HG03439 (cell line): ENCODE measurements around the gene SGSM2.

Source experiments
- ATAC-seq: cut with Tn5 transposase; IDR thresholded peaks from one replicate; pipeline ENCODE4 v1.9.1; 2021; ENCODE audit warnings: mild to moderate bottlenecking, moderate library complexity; ENCODE audit not compliant: unreplicated experiment

SGSM2 gene

DNA sequence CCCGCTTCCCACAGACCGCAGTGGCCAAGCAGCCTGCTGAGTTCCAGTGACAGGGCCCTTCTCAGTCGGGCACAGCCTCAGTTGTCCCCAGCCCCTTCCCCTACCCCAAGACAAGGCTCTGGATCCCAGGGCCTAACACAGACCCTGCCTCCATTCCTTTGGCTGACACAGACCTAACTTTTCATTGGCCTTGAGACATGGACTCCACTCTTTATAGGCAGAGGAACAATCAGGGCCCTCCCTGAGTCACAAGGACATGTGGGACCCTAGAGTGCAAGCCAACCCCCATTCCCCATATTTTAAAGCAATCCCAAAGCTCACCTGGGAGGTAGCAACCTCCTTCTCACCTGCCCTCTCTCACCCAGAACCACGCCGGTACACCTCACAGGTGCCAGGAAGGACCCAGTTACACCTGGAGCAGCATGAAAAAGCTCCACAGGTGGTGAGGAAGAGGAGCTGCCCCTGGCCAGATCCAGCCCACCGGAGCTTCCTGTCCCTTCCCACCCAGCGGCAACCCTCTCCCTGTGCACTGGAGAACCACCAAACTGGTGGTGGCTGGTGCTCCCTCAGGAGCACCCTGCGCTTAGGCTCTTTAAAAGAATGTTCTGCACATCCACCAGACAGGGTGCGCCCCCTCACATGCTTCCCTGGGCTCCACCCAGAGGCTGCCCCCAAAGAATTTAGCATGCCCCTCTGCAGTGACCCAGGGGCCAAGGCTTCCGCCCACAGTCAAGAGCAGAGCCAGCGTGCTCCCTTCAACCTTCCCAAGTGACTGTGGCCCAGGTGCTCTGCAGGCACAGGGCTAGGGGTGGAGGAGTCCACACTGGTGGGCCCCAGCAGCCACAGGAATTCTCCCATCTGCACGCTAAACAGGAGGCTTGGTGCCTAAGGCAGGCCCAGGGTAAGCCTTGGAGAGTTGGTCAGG is 60.2 kb downstream of the SGSM2 start:
- no peak for ATAC-seq

GRCh38 chr17:2398182-2398581 is 60.9 kb downstream of the SGSM2 start:
- no peak for ATAC-seq

DNA sequence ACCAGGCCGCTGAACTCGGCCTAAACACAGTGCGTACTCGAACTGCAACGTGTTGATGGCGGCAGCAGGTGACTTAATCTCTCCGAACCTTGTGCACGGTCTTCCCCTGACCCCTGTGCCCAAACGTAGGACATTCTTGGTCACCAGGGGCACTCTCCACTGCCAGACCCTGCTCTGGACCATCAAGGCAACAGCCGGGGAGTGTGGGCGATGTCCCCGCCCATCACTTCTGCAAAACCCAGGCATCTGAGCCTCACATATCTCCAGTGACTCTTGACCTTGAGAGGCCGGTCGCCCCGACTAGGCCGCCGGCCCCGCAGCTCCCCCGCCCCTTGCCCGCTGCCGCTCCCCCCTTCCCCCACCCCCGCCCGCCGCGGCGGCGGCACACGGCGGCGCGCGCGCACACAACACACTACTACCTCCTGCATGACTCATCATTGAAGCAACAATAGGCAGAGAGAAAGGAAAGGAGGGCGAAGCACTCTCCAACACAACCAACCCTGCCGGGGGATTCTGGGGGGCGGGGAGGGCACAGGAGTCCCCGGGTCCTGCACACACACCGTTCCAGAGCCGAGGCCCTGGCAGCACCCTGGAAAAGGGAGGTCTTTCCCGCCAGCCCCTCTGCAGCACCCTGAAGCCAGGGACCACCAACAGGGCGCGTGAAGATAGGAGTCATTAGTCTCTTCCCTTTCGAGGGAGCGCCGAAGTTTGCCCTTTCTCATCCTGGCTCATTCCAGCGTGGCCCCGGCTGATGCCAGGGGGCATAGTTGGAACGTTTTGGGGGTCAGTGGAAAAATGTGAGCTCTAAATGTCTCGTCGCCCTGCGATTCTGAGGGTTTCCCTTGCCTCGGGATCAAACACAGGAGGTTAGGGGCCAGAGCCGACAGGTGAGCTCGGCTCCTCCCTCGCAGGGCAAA is 61.6 kb downstream of the SGSM2 start:
- no peak for ATAC-seq

- ATAC-seq, result peak; percentile 37
Measured at GRCh38 chr17:2399572-2400473, 62.5 kb downstream of the SGSM2 start.

- ATAC-seq, result no peak
Measured at GRCh38 chr17:2400474-2400866, 63.2 kb downstream of the SGSM2 start.

- peak; percentile 34 for ATAC-seq
Measured at GRCh38 chr17:2400877-2401425, 63.6 kb downstream of the SGSM2 start, which contains the start of gene MNT. Gene MNT (minus strand): TSS chr17:2401060. CDS start chr17:2400712, 348 bp downstream.

- ATAC-seq, result peak; percentile 54
Measured at GRCh38 chr17:2401426-2402221, 64.3 kb downstream of the SGSM2 start.

GRCh38 chr17:2402544-2402943 is 65.2 kb downstream of the SGSM2 start:
- no peak for ATAC-seq

DNA sequence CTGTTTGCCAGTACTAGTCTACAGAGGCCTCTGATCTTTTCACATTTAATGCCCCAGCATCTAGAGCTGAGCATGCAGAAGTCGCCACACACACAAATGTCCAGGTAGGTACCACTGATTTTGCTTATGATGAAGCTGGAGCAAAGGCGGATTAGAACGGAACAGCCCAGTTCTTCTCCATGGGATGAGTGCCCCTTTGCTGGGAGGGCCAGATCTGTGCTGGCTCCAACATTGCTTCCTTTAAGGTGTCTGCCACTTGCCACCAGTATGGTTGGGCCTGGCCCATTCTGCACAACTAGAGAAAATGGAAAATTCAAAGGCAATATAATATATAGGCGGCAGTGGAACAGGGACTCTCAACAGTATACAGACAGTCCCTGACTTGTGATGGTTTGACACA is 65.7 kb downstream of the SGSM2 start:
- ATAC-seq, result no peak

GRCh38 chr17:2405247-2405926 is 68.1 kb downstream of the SGSM2 start:
- ATAC-seq, result no peak

- ATAC-seq, result no peak
Measured at GRCh38 chr17:2406271-2406902, 69.1 kb downstream of the SGSM2 start.

DNA sequence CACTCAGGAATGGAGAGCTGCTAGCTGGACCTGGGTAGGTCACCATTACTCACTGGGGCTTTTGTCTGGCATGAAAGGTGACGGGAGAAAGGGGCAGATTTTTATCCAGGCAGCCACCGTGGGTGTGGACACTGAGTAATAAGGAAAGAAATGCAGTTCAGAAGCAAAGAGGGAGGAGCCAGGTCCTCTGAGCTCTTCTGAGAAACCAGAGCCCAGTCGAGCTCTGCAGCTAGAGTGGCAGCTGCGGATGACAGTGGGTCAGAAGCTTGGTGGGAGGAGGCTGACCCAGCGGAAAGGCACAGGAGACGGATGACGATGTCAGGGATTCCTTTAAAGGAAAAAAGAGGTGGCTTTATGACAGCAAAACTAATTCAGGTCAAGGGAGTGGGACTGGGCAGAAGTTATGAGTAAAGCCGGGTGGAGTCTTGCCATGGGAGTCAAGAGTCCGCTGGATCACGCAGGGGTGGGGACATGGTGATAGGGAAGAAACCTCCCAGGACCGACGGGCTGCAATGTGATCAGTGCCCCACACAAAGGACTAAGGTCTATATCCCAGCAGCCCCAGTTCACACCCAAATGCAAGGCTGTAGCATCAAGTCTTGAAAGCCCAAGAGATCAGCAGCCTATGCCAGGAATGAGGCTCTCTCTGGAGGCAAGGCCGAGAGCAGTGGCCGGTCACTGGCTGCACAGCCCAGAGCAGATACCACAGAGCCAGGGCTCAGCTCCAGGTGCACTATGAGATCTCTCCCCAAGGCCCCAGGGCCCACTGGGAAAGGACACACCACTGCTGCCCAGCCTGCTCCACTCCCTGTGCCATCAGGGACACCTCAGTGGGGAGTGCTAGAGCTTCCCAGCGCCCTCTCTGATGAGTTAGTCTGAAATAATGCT is 69.8 kb downstream of the SGSM2 start:
- ATAC-seq, result no peak

GRCh38 chr17:2410951-2411350 is 73.7 kb downstream of the SGSM2 start:
- ATAC-seq, result no peak

GRCh38 chr17:2412561-2413021 is 75.3 kb downstream of the SGSM2 start:
- ATAC-seq, result no peak

DNA sequence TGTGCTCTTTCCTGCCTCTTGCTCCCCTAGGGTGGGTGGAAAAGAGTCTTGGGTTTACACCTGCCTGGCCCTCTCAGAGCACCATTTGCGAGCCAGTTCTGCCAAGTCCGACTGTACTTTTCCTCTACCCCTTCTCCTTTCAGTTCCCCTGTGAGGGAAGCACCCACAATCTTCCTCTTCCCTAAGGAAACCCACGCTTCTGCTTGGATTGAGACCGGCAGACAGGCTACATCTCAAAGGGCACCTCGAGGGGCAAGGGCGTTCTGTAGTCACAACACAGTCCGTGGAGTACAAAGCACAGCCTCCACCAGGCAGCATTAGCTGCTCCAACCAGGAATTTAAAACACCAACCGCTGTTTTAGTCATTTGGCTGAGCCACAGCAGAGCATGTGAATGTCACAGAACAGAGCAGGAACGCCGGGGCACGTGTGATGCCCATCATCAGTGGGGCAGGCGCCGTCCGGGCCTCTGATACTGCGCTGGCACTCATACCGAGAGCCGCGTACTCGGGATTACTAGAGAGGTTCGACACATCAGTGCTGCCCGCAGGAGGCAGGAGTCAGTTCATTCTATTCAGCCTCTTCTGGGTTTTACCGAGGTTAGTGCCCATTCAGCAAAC is 77.3 kb downstream of the SGSM2 start:
- ATAC-seq, result no peak

DNA sequence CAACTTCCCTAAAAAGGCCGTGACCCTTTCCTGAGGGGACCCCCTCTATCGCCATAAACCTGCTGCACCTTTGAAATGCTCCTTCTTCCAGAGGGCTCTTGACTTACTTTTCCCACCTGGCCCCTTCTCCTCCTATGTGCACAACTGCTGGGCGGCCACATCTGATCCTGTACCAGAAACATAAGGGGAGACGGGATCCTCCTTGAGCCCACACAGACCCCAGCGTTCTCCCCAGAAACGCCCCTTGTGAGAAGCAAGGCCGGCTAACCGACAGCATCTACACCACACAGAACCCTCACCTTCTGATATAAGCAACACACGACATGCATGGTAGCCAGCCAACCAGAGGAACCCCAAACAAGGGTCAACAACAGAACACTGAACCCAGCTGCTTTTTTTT is 77.8 kb downstream of the SGSM2 start:
- ATAC-seq, result no peak
